HepG2 (cell line): ENCODE measurements around the gene IL1RL2. TPM values are rescaled to one million over a fixed set of nuclear protein-coding genes. Genes with fewer than 3 reads are reported as not detected.

Experiments
- BHLHE40 ChIP-seq: IDR thresholded peaks from 2 replicates; pipeline ENCODE4 v1.6.1; 2011; ENCODE audit warnings: low read length, improper control_type of control experiment
- BRF2 ChIP-seq: sonication (generic); formaldehyde crosslinking; IDR thresholded peaks from 2 replicates; pipeline ENCODE4 v1.8.1; 2022; ENCODE audit warnings: mild to moderate bottlenecking, missing genetic modification reagents
- FOXA3 ChIP-seq: IDR thresholded peaks from 2 replicates; pipeline ENCODE4 v1.6.1; 2016; ENCODE audit warnings: missing genetic modification reagents, missing compliant biosample characterization
- HMG20B ChIP-seq: conservative IDR thresholded peaks from 2 replicates; pipeline ENCODE4 v1.6.1; 2016; ENCODE audit warnings: missing genetic modification reagents, missing compliant biosample characterization
- MATR3 ChIP-seq: sonication (generic); formaldehyde crosslinking; IDR thresholded peaks from 2 replicates; pipeline ENCODE4 v1.4.0; 2020; ENCODE audit warnings: missing genetic modification reagents
- RBM22 ChIP-seq: fragments of 200-400 bp; formaldehyde crosslinking; optimal IDR thresholded peaks from 2 replicates; pipeline ENCODE3; 2017; ENCODE audit warnings: mild to moderate bottlenecking, low read length, moderate library complexity
- SMC3 ChIP-seq: IDR thresholded peaks from 2 replicates; pipeline ENCODE4 v1.6.1; 2011; ENCODE audit warnings: low read length, improper control_type of control experiment
- U2AF1 ChIP-seq: fragments of 200-400 bp; formaldehyde crosslinking; optimal IDR thresholded peaks from 2 replicates; pipeline ENCODE3; 2017; ENCODE audit warnings: mild to moderate bottlenecking, low read depth, low read length
- ZFYVE20 ChIP-seq: sonication (generic); formaldehyde crosslinking; IDR thresholded peaks from 2 replicates; pipeline ENCODE4 v1.8.0; 2023; ENCODE audit warnings: low read depth, mild to moderate bottlenecking, moderate library complexity, missing genetic modification reagents, borderline replicate concordance
- ZIK1 ChIP-seq: sonication (generic); formaldehyde crosslinking; IDR thresholded peaks from 2 replicates; pipeline ENCODE4 v1.5.0; 2020; ENCODE audit warnings: mild to moderate bottlenecking, low read depth, missing genetic modification reagents, borderline replicate concordance
- ZNF441 ChIP-seq: sonication (generic); formaldehyde crosslinking; IDR thresholded peaks from 2 replicates; pipeline ENCODE4 v1.7.0; 2021; ENCODE audit warnings: missing genetic modification reagents, borderline replicate concordance
- ZNF607 ChIP-seq: sonication (generic); formaldehyde crosslinking; IDR thresholded peaks from 2 replicates; pipeline ENCODE4 v1.5.1; 2020; ENCODE audit warnings: missing genetic modification reagents, mild to moderate bottlenecking, borderline replicate concordance
- polyA plus RNA-seq, 8 experiments: library from polyadenylated mRNA; depleted of rRNA in 3 of 8; stranded (reverse) in 7 of 8; unstranded in 1 of 8; fragments of >200 nt; fragmentation: Illumina TruSeq in 4 of 8; extraction: Trizol in 4 of 8; gene quantifications; 2 replicates each; pipeline versions ENCODE4 v1.2.1 to v1.2.3, GENCODE V29; 2011 to 2016; ENCODE audit warnings: low read depth in 4 of 8, missing spikeins in 1 of 8, mixed read lengths in 1 of 8; ENCODE audit not compliant: insufficient read depth in 1 of 8
- total RNA-seq, 5 experiments: library from RNA; depleted of rRNA; stranded (reverse); fragments of >200 nt; fragmentation: Illumina TruSeq; extraction: Trizol; gene quantifications; 2 replicates each; pipeline ENCODE4 v1.2.3, GENCODE V29; 2016; ENCODE audit warnings: low read depth in 1 of 5
- TF ChIP-seq, protein P1 (sequence below): sonication (generic); formaldehyde crosslinking; IDR thresholded peaks from 2 replicates; pipeline ENCODE4 v1.4.0; 2020; ENCODE audit warnings: missing genetic modification reagents, borderline replicate concordance
- TF ChIP-seq, protein P2 (sequence below): sonication (generic); formaldehyde crosslinking; IDR thresholded peaks from 2 replicates; pipeline ENCODE4 v1.5.0; 2020; ENCODE audit warnings: missing genetic modification reagents
- TF ChIP-seq, protein P3 (sequence below): sonication (generic); formaldehyde crosslinking; IDR thresholded peaks from 2 replicates; pipeline ENCODE4 v1.4.0; 2020; ENCODE audit warnings: missing genetic modification reagents
- TF ChIP-seq, protein P4 (sequence below): sonication (generic); formaldehyde crosslinking; IDR thresholded peaks from 2 replicates; pipeline ENCODE4 v1.5.0; 2020; ENCODE audit warnings: mild to moderate bottlenecking, missing genetic modification reagents
- TF ChIP-seq, protein P5 (sequence below): sonication (generic); formaldehyde crosslinking; IDR thresholded peaks from 2 replicates; pipeline ENCODE4 v1.4.0; 2020; ENCODE audit warnings: mild to moderate bottlenecking, missing genetic modification reagents, borderline replicate concordance

Gene IL1RL2
- total and polyA plus RNA-seq, 2 of the 13 experiments (the other 11 are each of a cell fraction or from before 2014, with no cell fraction given), result 0.03 TPM; not detected in 1

DNA sequence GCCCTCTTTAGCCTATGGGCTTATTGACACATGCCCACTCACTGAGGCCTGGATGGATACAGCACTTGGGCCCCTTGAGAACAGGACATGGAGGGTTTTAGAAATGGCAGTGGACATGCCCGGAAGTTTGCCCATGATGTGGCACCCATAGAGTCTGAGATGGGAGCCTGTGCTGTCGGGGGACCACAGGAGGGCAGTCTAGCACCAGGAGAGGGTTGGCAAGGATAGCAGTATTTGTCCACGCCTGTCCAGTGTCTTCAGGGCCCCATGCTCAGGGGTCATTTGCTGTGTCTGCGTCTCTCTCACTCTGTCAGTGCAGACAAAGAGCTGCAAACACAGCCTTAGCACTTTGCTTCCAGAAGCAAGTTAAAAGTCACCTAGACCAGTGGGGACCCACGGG is 48.7 kb downstream of the IL1RL2 start (continued):
- TF ChIP-seq, protein P1, sequence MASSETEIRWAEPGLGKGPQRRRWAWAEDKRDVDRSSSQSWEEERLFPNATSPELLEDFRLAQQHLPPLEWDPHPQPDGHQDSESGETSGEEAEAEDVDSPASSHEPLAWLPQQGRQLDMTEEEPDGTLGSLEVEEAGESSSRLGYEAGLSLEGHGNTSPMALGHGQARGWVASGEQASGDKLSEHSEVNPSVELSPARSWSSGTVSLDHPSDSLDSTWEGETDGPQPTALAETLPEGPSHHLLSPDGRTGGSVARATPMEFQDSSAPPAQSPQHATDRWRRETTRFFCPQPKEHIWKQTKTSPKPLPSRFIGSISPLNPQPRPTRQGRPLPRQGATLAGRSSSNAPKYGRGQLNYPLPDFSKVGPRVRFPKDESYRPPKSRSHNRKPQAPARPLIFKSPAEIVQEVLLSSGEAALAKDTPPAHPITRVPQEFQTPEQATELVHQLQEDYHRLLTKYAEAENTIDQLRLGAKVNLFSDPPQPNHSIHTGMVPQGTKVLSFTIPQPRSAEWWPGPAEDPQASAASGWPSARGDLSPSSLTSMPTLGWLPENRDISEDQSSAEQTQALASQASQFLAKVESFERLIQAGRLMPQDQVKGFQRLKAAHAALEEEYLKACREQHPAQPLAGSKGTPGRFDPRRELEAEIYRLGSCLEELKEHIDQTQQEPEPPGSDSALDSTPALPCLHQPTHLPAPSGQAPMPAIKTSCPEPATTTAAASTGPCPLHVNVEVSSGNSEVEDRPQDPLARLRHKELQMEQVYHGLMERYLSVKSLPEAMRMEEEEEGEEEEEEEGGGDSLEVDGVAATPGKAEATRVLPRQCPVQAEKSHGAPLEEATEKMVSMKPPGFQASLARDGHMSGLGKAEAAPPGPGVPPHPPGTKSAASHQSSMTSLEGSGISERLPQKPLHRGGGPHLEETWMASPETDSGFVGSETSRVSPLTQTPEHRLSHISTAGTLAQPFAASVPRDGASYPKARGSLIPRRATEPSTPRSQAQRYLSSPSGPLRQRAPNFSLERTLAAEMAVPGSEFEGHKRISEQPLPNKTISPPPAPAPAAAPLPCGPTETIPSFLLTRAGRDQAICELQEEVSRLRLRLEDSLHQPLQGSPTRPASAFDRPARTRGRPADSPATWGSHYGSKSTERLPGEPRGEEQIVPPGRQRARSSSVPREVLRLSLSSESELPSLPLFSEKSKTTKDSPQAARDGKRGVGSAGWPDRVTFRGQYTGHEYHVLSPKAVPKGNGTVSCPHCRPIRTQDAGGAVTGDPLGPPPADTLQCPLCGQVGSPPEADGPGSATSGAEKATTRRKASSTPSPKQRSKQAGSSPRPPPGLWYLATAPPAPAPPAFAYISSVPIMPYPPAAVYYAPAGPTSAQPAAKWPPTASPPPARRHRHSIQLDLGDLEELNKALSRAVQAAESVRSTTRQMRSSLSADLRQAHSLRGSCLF (CRISPR knock-in tag), result no peak
- TF ChIP-seq, protein P2, sequence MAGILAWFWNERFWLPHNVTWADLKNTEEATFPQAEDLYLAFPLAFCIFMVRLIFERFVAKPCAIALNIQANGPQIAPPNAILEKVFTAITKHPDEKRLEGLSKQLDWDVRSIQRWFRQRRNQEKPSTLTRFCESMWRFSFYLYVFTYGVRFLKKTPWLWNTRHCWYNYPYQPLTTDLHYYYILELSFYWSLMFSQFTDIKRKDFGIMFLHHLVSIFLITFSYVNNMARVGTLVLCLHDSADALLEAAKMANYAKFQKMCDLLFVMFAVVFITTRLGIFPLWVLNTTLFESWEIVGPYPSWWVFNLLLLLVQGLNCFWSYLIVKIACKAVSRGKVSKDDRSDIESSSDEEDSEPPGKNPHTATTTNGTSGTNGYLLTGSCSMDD (CRISPR knock-in tag), result no peak
- TF ChIP-seq, protein P3, sequence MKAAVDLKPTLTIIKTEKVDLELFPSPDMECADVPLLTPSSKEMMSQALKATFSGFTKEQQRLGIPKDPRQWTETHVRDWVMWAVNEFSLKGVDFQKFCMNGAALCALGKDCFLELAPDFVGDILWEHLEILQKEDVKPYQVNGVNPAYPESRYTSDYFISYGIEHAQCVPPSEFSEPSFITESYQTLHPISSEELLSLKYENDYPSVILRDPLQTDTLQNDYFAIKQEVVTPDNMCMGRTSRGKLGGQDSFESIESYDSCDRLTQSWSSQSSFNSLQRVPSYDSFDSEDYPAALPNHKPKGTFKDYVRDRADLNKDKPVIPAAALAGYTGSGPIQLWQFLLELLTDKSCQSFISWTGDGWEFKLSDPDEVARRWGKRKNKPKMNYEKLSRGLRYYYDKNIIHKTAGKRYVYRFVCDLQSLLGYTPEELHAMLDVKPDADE (CRISPR knock-in tag), result no peak
- TF ChIP-seq, protein P4, sequence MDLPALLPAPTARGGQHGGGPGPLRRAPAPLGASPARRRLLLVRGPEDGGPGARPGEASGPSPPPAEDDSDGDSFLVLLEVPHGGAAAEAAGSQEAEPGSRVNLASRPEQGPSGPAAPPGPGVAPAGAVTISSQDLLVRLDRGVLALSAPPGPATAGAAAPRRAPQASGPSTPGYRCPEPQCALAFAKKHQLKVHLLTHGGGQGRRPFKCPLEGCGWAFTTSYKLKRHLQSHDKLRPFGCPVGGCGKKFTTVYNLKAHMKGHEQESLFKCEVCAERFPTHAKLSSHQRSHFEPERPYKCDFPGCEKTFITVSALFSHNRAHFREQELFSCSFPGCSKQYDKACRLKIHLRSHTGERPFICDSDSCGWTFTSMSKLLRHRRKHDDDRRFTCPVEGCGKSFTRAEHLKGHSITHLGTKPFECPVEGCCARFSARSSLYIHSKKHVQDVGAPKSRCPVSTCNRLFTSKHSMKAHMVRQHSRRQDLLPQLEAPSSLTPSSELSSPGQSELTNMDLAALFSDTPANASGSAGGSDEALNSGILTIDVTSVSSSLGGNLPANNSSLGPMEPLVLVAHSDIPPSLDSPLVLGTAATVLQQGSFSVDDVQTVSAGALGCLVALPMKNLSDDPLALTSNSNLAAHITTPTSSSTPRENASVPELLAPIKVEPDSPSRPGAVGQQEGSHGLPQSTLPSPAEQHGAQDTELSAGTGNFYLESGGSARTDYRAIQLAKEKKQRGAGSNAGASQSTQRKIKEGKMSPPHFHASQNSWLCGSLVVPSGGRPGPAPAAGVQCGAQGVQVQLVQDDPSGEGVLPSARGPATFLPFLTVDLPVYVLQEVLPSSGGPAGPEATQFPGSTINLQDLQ (CRISPR knock-in tag), result no peak
- TF ChIP-seq BHLHE40 (peak; percentile 25; the same call in 1 of the 2 replicates), MATR3 (CRISPR knock-in tag) (no peak), RBM22 (no peak), ZNF441 (CRISPR knock-in tag) (no peak), U2AF1 (no peak), ZIK1 (no peak), HMG20B (CRISPR knock-in tag) (no peak), FOXA3 (CRISPR knock-in tag) (peak; percentile 47; the same call in 1 of the 2 replicates), ZNF607 (CRISPR knock-in tag) (no peak), BRF2 (CRISPR knock-in tag) (no peak), ZFYVE20 (no peak), SMC3 (peak; percentile 93)
- TF ChIP-seq, protein P5, sequence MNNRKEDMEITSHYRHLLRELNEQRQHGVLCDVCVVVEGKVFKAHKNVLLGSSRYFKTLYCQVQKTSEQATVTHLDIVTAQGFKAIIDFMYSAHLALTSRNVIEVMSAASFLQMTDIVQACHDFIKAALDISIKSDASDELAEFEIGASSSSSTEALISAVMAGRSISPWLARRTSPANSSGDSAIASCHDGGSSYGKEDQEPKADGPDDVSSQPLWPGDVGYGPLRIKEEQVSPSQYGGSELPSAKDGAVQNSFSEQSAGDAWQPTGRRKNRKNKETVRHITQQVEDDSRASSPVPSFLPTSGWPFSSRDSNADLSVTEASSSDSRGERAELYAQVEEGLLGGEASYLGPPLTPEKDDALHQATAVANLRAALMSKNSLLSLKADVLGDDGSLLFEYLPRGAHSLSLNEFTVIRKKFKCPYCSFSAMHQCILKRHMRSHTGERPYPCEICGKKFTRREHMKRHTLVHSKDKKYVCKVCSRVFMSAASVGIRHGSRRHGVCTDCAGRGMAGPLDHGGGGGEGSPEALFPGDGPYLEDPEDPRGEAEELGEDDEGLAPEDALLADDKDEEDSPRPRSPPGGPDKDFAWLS (CRISPR knock-in tag), result no peak
